Myocyte (in vitro differentiated cells): ENCODE measurements around the gene TAPT1. TPM values are rescaled to one million over a fixed set of nuclear protein-coding genes. Genes with fewer than 3 reads are reported as not detected.

Experiments
- DNase-seq: peaks from one replicate; pipeline ENCODE4 v3.0.0-alpha.2; 2012; ENCODE audit warnings: low read depth
- total RNA-seq: library from RNA; depleted of rRNA; stranded (reverse); fragments of >200 nt; gene quantifications from 2 replicates; pipeline ENCODE4 v1.2.3, GENCODE V29; 2014

Gene TAPT1
- total RNA-seq, 1 donor from 2014 or later = 17.1 TPM

GRCh38 chr4:16136827-16137226 is 89.4 kb downstream of the TAPT1 start:
- DNase-seq = peak; percentile 93

GRCh38 chr4:16136311-16136710 is 90.0 kb downstream of the TAPT1 start:
- DNase-seq = peak; percentile 82

DNA sequence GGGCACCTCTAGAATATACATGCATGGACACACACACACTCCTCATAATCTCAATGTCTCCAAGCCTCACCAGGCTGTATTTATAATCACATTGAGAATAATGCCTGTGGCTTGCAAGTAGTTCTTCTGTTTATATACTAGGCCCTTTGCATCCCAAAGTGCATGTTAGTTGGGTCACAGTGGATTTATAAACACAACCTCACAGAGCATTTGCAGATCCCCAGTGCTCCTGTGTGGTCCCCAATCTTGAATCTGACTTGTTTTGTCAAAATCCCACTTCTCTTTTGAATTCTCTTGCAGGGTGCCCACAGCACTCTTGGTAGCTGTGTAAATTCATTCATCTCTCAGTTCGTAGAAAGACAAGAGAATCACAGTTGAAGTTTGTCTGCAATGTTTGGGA is 92.9 kb downstream of the TAPT1 start:
- DNase-seq = no peak

- no peak for DNase-seq
These were observed 95.0 kb downstream of the TAPT1 start for GRCh38 chr4:16131293-16131692.

- no peak for DNase-seq
These were observed 96.9 kb downstream of the TAPT1 start for GRCh38 chr4:16129336-16129735.

DNA sequence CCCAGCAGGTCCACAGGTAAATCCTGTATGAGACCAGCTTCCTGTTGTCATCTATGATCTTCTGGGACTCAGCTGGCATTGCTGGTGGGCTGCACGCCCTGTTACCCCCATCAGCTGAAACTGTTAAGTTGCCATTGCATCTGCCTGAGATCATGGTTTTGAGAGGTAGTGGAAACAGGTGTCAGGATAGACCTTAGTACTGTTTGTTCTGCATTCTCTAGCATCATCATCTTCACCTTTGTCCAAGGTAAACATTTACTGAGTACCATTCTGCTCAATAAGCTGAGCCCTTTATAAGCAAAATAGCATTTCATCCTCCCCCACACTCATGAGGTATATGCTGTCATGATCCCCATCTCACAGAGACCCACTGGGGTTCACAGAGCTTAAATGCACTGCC is 99.6 kb downstream of the TAPT1 start:
- no peak for DNase-seq

GRCh38 chr4:16125571-16126445 is 100.5 kb downstream of the TAPT1 start:
- no peak for DNase-seq

GRCh38 chr4:16124232-16124631 is 102.0 kb downstream of the TAPT1 start:
- DNase-seq = no peak

DNA sequence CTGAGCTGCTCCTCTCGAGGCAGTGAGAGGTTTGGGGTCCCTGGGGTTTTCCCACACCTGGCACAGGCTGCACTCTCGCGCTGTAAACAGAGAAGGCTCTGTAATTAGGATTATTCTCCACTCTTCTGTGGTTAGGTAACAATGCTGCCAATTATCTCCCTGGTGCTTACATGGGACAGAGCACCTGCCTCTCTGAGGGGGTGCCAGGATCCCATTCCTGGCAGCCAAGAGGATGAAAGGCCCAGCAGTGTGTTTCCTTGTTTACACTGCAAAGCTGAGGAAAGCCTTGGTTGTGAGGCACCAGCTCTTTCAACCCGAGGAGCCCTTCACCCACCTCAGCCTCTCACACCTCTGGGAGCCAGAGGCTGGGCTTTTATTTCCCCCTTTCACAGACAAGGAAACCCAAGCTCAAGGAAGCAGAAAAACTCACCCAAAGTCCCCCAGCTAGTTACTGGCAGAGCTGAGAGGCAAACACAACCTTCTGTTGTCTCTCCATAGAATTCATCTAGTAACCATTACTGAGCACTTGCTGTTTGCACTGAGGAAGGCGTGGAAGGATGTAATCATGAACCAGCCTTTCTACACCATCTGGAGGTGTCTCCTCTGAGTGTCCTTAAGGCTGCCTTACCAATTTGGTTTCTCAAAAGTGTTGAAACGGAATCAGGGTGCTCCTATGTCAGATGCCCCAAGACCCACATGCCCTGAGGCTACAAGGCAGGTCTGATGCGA is 102.8 kb downstream of the TAPT1 start:
- DNase-seq = peak; percentile 45

DNA sequence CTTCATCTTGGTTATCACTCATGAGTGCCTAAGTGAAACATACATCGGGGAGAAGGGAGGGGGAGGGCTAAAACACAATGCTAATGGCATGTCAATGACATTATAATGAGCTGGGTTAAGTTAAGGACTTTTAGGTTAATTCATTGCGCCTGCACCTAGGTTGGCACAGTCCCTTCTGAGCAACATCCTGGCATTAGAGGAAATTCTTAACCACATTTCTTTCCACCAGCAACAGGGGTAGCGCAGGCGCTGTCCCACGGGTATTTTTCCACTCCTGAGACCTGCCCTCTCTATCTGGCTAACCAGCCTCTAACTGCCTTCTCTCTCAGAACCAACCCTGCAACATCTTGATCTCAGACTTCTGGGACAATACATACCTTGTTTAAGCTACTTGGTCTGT is 103.5 kb downstream of the TAPT1 start:
- no peak for DNase-seq

- no peak for DNase-seq
These were observed 104.0 kb downstream of the TAPT1 start for GRCh38 chr4:16122308-16122711.

GRCh38 chr4:16120720-16121119 is 105.6 kb downstream of the TAPT1 start:
- no peak for DNase-seq

DNA sequence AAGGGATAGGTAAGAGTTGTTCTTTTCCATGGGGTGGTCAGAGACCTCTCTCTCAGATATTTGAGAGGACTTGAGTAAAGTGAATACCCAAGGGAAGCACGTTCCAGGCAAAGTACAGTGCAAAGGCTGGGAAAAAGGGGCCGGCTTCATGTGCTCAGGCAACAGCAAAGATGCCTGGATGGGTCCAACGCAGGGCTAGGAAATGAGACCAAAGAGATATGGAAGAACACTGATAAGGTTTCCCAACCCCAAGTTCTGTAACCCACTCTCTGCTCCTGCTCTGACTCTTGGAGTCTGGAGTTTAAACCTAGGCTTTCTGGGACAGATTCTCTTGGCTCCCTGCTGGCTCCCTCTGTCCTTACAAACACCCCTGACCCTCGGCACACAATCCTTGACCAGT is 106.3 kb downstream of the TAPT1 start:
- no peak for DNase-seq

DNA sequence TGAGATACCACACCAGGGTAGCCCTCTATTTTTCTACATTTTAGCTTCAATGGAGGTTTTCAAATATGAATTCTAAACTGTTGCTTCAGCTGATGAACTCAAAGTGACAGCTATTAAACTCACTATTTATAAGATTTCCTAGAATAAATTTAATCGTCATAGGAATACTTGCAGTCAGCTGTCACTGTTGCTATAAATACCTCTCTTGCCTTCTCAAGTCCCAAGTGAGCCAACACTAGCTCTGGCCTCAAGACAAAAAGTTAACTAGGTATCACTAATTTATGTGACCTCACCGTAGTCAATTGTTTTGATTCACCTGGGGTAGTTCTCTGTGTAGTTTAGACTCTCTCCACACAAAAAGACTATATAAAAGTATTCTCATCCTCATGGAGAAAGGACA is 108.2 kb downstream of the TAPT1 start:
- peak; percentile 70 for DNase-seq

DNA sequence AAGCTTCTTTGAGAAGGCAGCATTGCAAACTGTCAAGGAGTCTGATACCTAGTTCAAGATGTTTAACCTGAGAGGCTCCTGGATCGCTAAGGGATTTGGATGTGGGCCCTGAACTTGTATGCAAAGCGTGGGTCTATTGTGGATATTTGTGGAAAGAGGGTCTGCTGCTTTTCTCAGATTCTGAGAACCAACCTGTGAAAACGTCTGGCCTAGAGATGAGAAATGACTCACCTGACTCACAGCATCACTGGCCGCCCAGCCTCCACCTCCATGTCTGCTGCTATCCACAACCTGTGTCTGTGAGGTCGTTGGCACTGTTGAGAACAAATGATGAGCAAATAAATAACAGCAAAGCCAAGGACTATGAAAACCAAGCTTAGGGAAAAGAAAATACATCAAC is 109.1 kb downstream of the TAPT1 start:
- DNase-seq = no peak

DNA sequence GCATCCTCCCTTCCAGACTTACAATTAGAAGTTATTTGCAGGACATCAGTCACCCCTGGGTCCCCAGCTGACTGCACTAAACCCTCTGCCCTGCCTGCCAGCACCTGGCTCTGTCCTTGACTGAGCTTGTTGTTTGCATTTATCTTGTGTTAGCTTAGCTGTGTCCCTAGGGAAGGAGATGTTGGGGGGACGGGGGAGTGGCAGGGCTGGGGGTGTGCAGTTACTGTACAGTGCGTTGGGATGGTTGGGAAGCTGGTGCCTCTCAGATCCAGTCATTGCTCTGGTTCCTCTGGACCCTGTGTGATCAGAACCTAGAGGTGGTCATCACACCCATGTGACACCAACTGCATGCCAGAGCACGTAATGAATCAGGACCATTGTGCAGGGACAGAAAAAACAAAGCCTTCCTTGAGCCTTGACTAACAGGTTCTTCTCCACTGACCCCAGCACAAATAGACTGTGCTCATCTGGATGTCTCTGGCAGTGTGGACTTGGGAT is 109.7 kb downstream of the TAPT1 start:
- DNase-seq = peak; percentile 25

GRCh38 chr4:16116019-16116418 is 110.3 kb downstream of the TAPT1 start:
- no peak for DNase-seq

DNA sequence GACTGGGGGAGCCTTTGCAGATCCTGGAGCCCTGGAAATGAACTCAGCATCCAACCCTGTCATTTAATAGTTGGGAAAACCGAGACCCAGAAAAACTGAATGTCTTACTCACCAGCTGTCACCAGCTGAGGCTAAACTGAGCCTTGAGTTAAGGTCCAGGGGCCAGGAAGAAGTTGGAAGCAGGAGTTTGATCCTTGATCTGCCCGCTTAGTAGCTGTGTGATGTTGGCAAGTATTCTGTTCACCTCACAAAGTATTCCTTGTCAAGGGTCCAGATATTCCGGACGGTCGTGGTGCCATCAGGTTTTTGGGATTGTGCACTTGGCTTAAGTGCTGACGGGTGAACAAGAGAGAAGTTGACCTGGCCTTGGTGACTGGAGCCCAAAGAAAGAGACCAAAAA is 111.7 kb downstream of the TAPT1 start:
- no peak for DNase-seq

- DNase-seq = no peak
These were observed 112.5 kb downstream of the TAPT1 start for GRCh38 chr4:16113741-16114140.

DNA sequence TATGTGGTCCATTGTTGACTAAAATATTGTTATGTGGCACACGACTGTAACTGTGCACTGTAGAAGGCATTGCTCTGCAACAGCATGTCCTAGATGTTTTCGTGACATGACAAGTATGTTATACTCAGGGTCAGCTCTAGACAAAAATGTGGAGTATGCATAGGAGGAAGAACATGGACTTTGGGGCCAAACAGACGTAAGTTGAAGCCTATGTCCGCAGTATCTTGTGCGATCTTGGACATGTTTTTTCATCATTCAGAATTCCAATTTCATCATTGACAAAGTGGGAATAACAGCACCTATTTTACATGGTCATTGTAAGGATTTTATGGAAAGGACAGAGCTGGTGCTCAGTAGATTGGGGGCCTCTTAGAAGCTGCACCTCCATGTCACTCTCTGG is 114.7 kb downstream of the TAPT1 start:
- DNase-seq = no peak

GRCh38 chr4:16110661-16111290 is 115.5 kb downstream of the TAPT1 start:
- no peak for DNase-seq
